Activated naive CD4-positive, alpha-beta T cell treated with anti-CD3 and anti-CD28 coated beads, Interleukin-2, amount 50 U/mL, for 72 hours (primary cell): ENCODE measurements around the gene ZFAND2A. TPM values are rescaled to one million over a fixed set of nuclear protein-coding genes. Genes with fewer than 3 reads are reported as not detected.
"Not testable (repeated sequence)": the region's sequence is repeated elsewhere in the genome, so short reads cannot be mapped to it uniquely, and the experiment has no call there.

Experiments
- ATAC-seq, 2 donors: fragments of 150-1000 bp; cut with Tn5 transposase; 2 replicates each; pipeline ENCODE4 v1.10.0; 2021; ENCODE audit warnings: mild to moderate bottlenecking in 2 of 2, moderate library complexity in 2 of 2
- DNase-seq, 2 donors: peaks; one replicate each; pipeline ENCODE4 v3.0.0; 2021 to 2022; ENCODE audit warnings: low spot score in 2 of 2
- H3K27ac Mint-ChIP-seq, 2 donors: one replicate each; pipeline ENCODE4 v1.8.0; 2022; ENCODE audit warnings: mild to moderate bottlenecking in 2 of 2, mixed read lengths in 2 of 2
- H3K36me3 Mint-ChIP-seq, 2 donors: one replicate each; pipeline ENCODE4 v1.8.0; 2022; ENCODE audit warnings: mixed read lengths in 2 of 2
- H3K9me3 Mint-ChIP-seq, 2 donors: one replicate each; pipeline ENCODE4 v1.8.0; 2022; ENCODE audit warnings: mixed read lengths in 2 of 2
- total RNA-seq, 2 donors: library from RNA; stranded (reverse); gene quantifications; one replicate each; pipeline ENCODE4 v1.2.3, GENCODE V29; 2022

The ZFAND2A gene
- total RNA-seq, 2 donors from 2014 or later: 27.6 to 29.8 TPM

DNA sequence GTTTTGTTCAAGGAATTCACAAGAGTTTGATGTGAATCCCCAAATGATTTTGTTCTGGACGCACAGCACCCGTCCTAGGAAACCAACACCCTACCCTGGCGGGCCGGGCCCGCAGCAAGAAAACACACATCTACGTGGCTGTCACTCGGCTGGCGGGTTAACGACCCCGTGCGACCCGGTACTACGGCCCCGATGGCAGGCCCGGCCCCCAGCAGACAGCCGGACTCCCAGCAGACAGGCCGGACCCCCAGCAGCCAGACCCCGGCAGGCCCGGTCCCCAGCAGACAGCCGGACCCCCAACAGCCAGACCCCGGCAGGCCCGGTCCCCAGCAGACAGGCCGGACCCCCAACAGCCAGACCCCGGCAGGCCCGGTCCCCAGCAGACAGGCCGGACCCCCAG is 765 bp downstream of the ZFAND2A start:
- not testable (repeated sequence) for H3K36me3 Mint-ChIP-seq

DNA sequence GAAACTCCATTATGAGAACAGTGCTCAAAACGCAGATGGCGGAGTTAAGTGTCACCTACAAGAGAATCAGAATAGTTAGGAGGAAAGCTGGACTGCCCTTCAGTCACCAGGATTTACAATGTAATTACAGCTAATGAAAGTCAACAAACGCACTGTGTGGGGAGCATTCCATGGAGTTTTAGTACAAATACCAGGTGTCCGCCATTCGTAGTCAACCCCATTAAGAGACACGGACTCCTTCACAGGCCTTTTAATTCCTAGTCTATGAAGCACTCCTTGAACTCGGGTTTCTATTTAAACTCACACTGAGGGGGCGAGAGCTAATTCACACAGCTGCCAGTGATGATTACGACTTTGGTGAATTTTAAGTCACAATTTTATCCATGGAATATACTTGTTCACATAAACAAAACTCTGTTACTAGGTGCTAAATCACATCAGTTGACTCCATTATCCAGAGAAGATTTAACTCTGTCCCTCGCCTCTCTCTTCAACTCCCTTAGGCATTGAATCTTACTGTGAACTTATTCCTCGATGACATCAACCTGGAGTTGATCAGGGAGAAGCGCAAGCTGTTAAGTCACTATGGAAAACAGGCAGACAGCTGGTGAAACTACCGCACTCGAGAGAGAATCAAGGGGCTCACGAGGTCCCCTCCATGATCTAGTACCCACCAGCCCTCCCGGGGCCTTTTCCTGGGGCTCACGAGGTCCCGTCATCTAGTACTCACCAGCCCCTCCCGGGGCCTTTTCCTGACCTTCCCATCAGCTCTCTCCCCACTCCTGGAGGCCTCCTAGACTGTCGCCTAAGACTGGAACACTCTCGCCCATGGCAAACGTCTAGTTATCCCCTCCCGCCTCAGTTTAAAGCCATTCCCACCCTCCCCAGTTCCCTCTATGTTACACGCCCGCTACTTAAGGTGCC is 1.5 kb downstream of the ZFAND2A start:
- ATAC-seq: no peak
- Mint-ChIP-seq H3K36me3 (peaks cover 6 to 9% of the 10 kb centered on the region in 2 donors), H3K27ac (peak overlapping the region; percentile 92 to 97), H3K9me3 (no peaks in the 10 kb centered on the region)
- no peak for DNase-seq

More for the DNA sequence above, 765 bp downstream of the ZFAND2A start:
- ATAC-seq, H3K9me3 Mint-ChIP-seq, DNase-seq: not testable (repeated sequence)
- H3K27ac Mint-ChIP-seq: peak overlapping the region; percentile 92 to 97

DNA sequence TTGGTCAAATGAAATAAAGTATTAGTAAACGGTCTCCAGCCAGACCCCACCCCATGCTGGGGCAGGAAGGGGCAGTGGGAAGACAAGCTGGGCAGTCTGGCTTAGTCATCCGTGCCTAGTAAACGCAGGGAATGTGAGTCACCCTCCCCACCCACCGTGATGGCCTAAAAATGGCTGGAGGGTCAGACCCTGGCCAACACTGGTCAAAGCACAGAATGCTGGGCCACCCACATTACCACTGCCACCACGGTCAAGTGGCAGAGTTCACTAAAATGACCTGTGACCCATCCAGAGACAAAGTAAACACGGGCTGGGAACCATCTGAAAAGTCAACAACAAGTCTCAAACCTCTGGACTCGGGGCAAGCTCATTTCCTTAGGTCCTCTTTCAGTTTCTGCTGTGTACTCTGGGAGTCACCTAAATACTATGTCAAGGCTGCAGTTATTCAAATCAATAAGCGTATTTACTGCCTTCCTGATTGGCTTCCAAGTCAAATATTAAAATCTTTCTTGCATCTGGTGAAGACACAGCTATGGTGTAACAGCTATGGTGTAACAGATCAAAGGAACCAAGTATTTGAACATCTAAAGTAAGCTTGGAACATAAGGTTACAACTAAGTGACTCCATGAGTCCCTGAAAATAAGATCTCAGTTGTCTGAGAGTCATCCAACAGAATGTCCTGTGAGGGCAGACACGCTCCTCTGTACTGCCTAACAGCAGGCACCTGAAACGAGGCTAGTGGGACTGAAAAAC is 3.0 kb downstream of the ZFAND2A start:
- Mint-ChIP-seq H3K36me3 (peaks cover 6 to 17% of the 10 kb centered on the region in 2 donors), H3K27ac (no peak overlapping the region), H3K9me3 (no peaks in the 10 kb centered on the region)
- DNase-seq (no peak), ATAC-seq (no peak)

DNA sequence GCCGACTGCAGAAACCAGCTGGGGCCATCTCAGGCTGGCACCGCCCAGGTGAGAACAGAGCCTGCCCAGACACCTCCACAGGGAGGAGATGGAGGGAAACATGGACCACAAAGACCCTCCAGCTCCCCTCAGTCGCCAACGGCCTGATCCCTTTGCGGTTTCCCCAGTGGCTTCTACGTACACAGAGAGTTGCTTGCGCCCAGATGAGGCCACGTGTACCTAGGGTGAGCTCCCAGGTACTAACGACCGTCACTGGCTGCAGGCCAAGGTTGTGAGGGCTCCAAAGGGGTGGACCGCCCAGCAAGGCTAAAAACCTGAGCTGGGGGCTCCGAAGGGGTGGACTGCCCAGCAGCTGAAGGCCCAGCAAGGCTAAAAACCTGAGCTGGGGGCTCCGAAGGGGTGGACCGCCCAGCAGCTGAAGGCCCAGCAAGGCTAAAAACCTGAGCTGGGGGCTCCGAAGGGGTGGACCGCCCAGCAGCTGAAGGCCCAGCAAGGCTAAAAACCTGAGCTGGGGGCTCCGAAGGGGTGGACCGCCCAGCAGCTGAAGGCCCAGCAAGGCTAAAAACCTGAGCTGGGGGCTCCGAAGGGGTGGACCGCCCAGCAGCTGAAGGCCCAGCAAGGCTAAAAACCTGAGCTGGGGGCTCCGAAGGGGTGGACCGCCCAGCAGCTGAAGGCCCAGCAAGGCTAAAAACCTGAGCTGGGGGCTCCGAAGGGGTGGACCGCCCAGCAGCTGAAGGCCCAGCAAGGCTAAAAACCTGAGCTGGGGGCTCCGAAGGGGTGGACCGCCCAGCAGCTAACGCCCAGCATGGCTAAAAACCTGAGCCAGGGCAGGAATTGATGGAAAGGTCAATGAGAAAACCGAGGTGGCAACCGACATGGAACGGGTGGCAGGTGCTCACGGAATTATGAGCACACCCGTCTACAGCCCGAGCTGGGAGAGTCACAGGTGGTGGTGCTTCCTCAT is 3.9 kb downstream of the ZFAND2A start:
- ATAC-seq, H3K27ac Mint-ChIP-seq, DNase-seq, H3K9me3 Mint-ChIP-seq: not testable (repeated sequence)
- peaks cover 6 to 17% of the 10 kb centered on the region in 2 donors for H3K36me3 Mint-ChIP-seq

GRCh38 chr7:1154172-1154739 is 5.7 kb downstream of the ZFAND2A start:
- H3K9me3 Mint-ChIP-seq: no peaks in the 10 kb centered on the region
- no peak for DNase-seq
- ATAC-seq: peak in 1 of 2 donors; percentile 15
- peaks cover 0 to 17% of the 10 kb centered on the region in 2 donors for H3K36me3 Mint-ChIP-seq
- peak overlapping the region in 1 of 2 donors; percentile 53 for H3K27ac Mint-ChIP-seq

DNA sequence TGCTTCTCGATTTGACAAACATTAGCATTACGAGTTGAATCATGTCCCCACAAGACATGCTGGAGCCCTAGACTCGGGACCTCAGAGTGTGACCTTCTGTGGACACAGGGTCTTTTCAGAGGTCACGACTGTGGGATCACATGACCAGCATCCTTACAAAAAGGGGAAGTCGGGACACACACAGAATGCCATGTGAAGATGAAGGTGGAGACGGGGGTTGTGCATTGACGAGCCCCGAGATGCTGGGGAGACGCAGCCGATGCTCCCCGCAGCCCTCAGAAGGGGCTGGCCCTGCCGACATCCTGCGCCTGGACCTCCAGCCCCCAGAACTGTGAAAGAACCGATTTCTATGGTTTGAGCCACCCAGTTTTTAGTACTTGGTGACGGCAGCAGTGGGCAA is 7.5 kb downstream of the ZFAND2A start:
- DNase-seq (no peak), ATAC-seq (no peak)

GRCh38 chr7:1151653-1152425 is 8.2 kb downstream of the ZFAND2A start:
- Mint-ChIP-seq H3K36me3 (peaks cover 0 to 12% of the 10 kb centered on the region in 2 donors), H3K27ac (no peak overlapping the region), H3K9me3 (no peaks in the 10 kb centered on the region)
- ATAC-seq (no peak), DNase-seq (no peak)

More for the DNA sequence above, 7.5 kb downstream of the ZFAND2A start:
- Mint-ChIP-seq H3K27ac (no peak overlapping the region), H3K36me3 (peaks cover 0 to 12% of the 10 kb centered on the region in 2 donors), H3K9me3 (no peaks in the 10 kb centered on the region)

DNA sequence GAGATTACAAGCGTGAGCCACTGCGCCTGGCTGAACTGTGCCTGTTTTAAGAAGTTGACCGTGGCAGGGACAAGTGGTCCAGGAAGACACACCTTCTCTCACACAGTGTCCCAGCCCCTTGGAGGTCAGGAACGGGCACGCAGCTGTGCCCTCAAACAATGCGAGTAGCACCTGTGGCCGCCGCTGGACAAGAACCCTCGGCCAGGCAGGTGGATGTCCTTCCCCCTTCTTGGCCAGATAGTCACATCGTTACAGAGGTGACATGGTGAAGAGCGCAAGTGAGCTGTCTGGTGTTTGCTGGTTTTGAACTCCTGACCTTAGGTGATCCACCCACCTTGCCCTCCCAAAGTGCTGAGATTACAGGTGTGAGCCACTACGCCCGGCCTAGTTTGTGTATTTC is 8.8 kb downstream of the ZFAND2A start:
- Mint-ChIP-seq H3K36me3 (peaks cover 0 to 12% of the 10 kb centered on the region in 2 donors), H3K27ac (no peak overlapping the region), H3K9me3 (no peaks in the 10 kb centered on the region)
- DNase-seq (no peak), ATAC-seq (no peak)

- no peak overlapping the region for H3K27ac Mint-ChIP-seq
- H3K36me3 Mint-ChIP-seq: peaks cover 0 to 12% of the 10 kb centered on the region in 2 donors
- DNase-seq: no peak
- ATAC-seq: no peak
- no peaks in the 10 kb centered on the region for H3K9me3 Mint-ChIP-seq
These were observed 9.5 kb downstream of the ZFAND2A start for GRCh38 chr7:1150400-1151002.

GRCh38 chr7:1149351-1149794 is 10.6 kb downstream of the ZFAND2A start:
- Mint-ChIP-seq H3K27ac (no peak overlapping the region), H3K9me3 (no peaks in the 10 kb centered on the region), H3K36me3 (peaks cover 0 to 8% of the 10 kb centered on the region in 2 donors)
- DNase-seq: no peak
- ATAC-seq: peak in 1 of 2 donors; percentile 24

DNA sequence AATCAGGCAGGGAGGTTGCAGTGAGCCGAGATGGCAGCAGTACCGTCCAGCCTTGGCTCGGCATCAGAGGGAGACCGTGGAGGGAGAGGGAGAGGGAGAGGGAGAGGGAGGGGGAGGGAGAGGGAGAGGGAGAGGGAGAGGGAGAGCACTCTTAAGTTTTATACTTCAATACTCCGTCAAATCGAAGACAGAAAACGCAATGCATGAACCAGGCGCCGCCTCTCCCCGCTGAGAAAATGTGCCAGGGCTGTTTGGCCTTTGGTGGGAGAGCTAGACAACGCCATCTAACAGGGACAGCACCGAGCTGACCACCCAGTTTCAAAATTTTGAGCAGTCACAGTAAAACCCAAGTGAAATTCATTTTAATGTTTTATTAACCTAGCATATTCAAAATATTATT is 12.1 kb downstream of the ZFAND2A start:
- DNase-seq, H3K36me3 Mint-ChIP-seq, ATAC-seq, H3K9me3 Mint-ChIP-seq, H3K27ac Mint-ChIP-seq: not testable (repeated sequence)

DNA sequence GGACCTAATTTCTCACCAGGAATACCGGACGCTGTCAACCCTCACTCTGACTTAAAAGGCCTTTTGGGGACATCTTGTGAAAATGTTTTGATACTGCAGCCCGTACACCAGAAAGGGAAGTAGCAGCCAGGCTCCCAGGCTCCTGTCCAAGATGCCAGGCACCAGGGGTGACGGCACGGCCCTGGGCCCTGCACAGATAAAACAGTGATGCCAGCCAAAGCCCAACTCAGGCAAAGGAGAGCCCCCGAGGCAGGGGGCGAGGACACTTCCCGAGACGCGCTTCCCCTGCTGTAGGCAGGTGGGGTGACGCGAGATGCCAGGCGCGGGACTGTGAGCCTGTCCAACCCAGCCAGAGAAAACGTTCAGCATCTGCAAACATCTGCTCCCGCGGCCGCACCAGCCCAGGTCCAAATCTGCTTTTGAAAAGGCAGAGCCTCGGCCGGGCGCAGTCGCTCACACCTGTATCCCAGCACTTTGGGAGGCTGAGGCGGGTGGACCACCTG is 15.7 kb downstream of the ZFAND2A start:
- ATAC-seq: peak in 1 of 2 donors; percentile 30
- Mint-ChIP-seq H3K9me3 (no peaks in the 10 kb centered on the region), H3K27ac (no peak overlapping the region), H3K36me3 (no peaks in the 10 kb centered on the region)
- no peak for DNase-seq

- DNase-seq, H3K9me3 Mint-ChIP-seq, H3K27ac Mint-ChIP-seq, ATAC-seq, H3K36me3 Mint-ChIP-seq: not testable (repeated sequence)
These were observed 17.0 kb downstream of the ZFAND2A start for GRCh38 chr7:1143031-1143430.

DNA sequence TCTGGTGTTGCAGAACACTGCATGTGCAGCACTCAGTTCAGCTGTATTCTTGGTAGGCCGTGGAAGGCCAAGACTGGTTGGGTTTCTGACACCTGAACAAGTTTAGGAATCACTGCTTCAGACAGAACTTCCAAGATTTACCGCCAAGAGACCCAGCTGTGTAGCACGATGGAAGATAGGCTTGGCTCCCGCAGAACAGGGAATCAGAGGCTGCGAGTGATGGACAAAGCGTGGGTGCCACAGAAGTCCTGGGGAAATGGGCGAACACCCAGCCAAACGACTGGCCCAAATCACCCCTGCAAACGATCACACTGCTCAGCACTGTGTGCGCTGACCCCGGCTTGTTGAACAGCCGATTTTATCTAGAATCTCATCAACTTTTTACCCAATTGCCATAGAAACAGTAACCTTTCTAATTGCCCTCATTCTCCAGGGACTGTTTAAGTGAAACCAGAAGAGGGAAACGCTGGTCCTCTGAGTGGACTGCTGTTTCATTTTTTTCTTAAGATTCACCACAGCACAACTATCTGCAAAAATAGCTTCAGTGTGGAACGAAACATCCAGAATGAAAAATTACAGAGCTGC is 17.9 kb downstream of the ZFAND2A start:
- no peak overlapping the region for H3K27ac Mint-ChIP-seq
- H3K36me3 Mint-ChIP-seq: no peaks in the 10 kb centered on the region
- DNase-seq (no peak), ATAC-seq (no peak)
- no peaks in the 10 kb centered on the region for H3K9me3 Mint-ChIP-seq
